ENCODE data around the gene C22orf23. TPM values are rescaled to one million over a fixed set of nuclear protein-coding genes. Genes with fewer than 3 reads are reported as not detected.

C22orf23 gene
- total RNA-seq, 1 donor from 2014 or later: not detected

DNA sequence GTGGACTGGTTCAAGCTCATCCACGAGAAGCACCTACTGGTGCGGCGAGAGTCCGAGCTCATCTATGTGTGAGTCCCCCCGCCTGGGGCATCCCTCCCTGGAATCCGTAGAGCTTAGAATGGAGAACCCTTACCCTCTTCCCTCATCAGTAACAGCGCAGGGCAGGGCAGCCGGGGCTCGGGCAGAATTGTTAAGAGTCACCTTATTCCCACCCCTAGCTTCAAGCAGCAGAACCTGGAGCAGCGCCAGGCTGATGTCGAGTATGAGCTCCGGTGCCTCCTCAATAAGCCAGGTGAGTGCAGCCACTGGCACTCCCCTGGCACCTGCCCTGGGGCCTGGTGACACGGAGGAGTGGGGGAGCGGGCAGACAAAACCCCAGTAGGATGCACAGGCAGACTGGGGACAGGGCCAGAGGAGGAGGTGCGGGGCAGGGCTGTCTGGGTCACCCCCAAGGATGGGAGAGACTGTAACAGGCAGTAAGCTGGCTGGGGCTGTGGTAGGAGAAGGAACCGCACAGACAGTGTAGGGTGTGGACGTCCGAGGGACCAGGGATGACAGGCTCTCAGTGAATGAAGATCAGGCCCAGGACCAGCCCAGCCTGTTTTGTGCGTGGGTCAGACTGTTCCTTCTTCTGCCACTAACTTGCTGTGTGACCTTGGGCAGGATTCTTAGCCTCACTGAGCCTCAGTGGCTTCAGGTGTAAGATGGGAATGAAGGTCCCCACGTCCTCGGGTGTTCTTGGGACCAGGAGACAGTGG, 20.4 kb downstream of the C22orf23 start:
- H3K4me2 ChIP-seq (ENCODE audit: low read length): peak overlapping the region; percentile 65
- DNase-seq (ENCODE audit: low read depth) (no peak), FAIRE-seq (no peak)
- H2AFZ ChIP-seq (ENCODE audit: low read depth, low read length): no peak overlapping the region
- H3K79me2 ChIP-seq (ENCODE audit: insufficient read depth, low read length): peaks cover 13% of the 10 kb centered on the region
- no peaks in the 10 kb centered on the region for H3K27me3 ChIP-seq (ENCODE audit: insufficient read depth, low read length)
- peak overlapping the region; percentile 60 for H3K27ac ChIP-seq (ENCODE audit: low read depth, low read length)
- no peak overlapping the region for H3K4me3 ChIP-seq (ENCODE audit: insufficient read depth, low read depth, low read length)
- no peak overlapping the region for H3K9ac ChIP-seq (ENCODE audit: low read length)
- peaks cover 20% of the 10 kb centered on the region for H3K4me1 ChIP-seq (ENCODE audit: insufficient read depth, low read length)
- peak overlapping the region; percentile 88 for H3K27ac Mint-ChIP-seq (ENCODE audit: unreplicated experiment)
- H3K9me3 ChIP-seq (ENCODE audit: insufficient read depth, low read depth, low read length): no peaks in the 10 kb centered on the region
- H3K9me3 Mint-ChIP-seq (ENCODE audit: unreplicated experiment): no peaks in the 10 kb centered on the region
- TF ChIP-seq, protein P1, sequence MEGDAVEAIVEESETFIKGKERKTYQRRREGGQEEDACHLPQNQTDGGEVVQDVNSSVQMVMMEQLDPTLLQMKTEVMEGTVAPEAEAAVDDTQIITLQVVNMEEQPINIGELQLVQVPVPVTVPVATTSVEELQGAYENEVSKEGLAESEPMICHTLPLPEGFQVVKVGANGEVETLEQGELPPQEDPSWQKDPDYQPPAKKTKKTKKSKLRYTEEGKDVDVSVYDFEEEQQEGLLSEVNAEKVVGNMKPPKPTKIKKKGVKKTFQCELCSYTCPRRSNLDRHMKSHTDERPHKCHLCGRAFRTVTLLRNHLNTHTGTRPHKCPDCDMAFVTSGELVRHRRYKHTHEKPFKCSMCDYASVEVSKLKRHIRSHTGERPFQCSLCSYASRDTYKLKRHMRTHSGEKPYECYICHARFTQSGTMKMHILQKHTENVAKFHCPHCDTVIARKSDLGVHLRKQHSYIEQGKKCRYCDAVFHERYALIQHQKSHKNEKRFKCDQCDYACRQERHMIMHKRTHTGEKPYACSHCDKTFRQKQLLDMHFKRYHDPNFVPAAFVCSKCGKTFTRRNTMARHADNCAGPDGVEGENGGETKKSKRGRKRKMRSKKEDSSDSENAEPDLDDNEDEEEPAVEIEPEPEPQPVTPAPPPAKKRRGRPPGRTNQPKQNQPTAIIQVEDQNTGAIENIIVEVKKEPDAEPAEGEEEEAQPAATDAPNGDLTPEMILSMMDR (IDR thresholded peaks at IDR 0.05; ENCODE audit: insufficient read depth, low read depth, low read length): no peak
- TF ChIP-seq EZH2 (IDR thresholded peaks at IDR 0.05; ENCODE audit: insufficient read depth, low read length): no peak
- H3K4me3 Mint-ChIP-seq (ENCODE audit: unreplicated experiment): peak overlapping the region; percentile 57
- peaks cover 21% of the 10 kb centered on the region for H3K4me1 Mint-ChIP-seq (ENCODE audit: low read depth, unreplicated experiment)
- peaks cover 15% of the 10 kb centered on the region for H3K36me3 ChIP-seq (ENCODE audit: insufficient read depth, low read length)
- H3K36me3 Mint-ChIP-seq (ENCODE audit: low read depth, unreplicated experiment): peaks cover 24% of the 10 kb centered on the region
- no peaks in the 10 kb centered on the region for H3K27me3 Mint-ChIP-seq (ENCODE audit: low read depth, unreplicated experiment)
- peaks cover 67% of the 10 kb centered on the region for H4K20me1 ChIP-seq (ENCODE audit: insufficient read depth, low read length)

DNA sequence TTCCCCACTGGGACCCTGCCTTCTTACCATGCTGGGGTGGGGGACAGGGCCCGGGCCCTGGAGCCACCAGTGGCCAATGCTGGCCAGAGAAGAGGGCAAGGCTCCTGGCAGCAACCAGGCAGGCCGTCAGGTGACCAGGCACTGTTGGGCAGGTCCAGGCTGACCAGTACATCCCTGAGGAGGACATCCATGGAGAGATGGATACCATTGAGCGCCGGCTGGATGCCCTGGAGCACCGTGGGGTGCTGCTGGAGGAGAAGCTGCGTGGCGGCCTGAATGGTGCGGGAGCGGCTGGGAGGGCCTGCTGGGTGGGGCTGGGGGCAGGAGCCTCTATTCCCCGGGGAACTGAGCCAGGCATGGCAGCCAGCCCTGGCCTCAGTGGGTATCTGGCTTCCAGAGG, 21.0 kb downstream of the C22orf23 start:
- FAIRE-seq (no peak), DNase-seq (ENCODE audit: low read depth) (no peak)
- Histone ChIP-seq H3K36me3 (ENCODE audit: insufficient read depth, low read length) (peaks cover 12% of the 10 kb centered on the region), H3K27me3 (ENCODE audit: insufficient read depth, low read length) (no peaks in the 10 kb centered on the region), H2AFZ (ENCODE audit: low read depth, low read length) (no peak overlapping the region), H3K4me1 (ENCODE audit: insufficient read depth, low read length) (peaks cover 20% of the 10 kb centered on the region), H3K27ac (ENCODE audit: low read depth, low read length) (no peak overlapping the region), H3K79me2 (ENCODE audit: insufficient read depth, low read length) (peaks cover 13% of the 10 kb centered on the region), H3K4me3 (ENCODE audit: insufficient read depth, low read depth, low read length) (no peak overlapping the region), H3K9ac (ENCODE audit: low read length) (no peak overlapping the region), H3K4me2 (ENCODE audit: low read length) (no peak overlapping the region), H3K9me3 (ENCODE audit: insufficient read depth, low read depth, low read length) (no peaks in the 10 kb centered on the region), H4K20me1 (ENCODE audit: insufficient read depth, low read length) (peaks cover 62% of the 10 kb centered on the region)
- Mint-ChIP-seq H3K27ac (ENCODE audit: unreplicated experiment) (no peak overlapping the region), H3K36me3 (ENCODE audit: low read depth, unreplicated experiment) (peaks cover 20% of the 10 kb centered on the region), H3K9me3 (ENCODE audit: unreplicated experiment) (no peaks in the 10 kb centered on the region), H3K27me3 (ENCODE audit: low read depth, unreplicated experiment) (no peaks in the 10 kb centered on the region), H3K4me1 (ENCODE audit: low read depth, unreplicated experiment) (peaks cover 21% of the 10 kb centered on the region), H3K4me3 (ENCODE audit: unreplicated experiment) (no peak overlapping the region)
- TF ChIP-seq, protein P1 (IDR thresholded peaks at IDR 0.05; ENCODE audit: insufficient read depth, low read depth, low read length): no peak
- TF ChIP-seq EZH2 (IDR thresholded peaks at IDR 0.05; ENCODE audit: insufficient read depth, low read length): no peak

DNA sequence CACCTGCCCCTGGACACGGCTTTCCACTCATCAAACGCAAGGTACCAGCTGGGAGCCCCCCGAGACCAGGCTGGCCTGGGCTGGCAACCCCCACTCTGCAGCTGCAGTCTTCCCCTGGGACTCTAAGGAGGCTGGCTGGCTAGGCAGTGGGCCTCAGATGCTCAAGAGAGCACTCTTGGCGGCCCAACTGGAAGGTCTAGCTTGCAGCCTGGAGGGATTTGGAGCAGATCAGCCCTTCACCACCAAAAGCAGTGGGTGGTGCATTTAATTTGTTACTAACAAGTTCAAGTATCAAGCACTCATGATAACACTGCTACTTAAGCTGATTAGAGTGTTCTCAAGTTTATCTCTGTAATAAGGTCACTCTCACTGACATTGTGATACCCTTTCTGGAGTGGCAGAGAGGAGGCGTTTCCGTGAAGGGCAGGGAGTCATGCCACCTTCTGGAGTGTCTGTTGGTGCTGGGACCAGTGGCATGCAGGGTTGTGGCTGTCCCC, 21.5 kb downstream of the C22orf23 start:
- H3K9me3 ChIP-seq (ENCODE audit: insufficient read depth, low read depth, low read length): no peaks in the 10 kb centered on the region
- no peak overlapping the region for H3K4me2 ChIP-seq (ENCODE audit: low read length)
- no peaks in the 10 kb centered on the region for H3K27me3 Mint-ChIP-seq (ENCODE audit: low read depth, unreplicated experiment)
- no peak overlapping the region for H2AFZ ChIP-seq (ENCODE audit: low read depth, low read length)
- peaks cover 12% of the 10 kb centered on the region for H3K36me3 ChIP-seq (ENCODE audit: insufficient read depth, low read length)
- peaks cover 20% of the 10 kb centered on the region for H3K4me1 ChIP-seq (ENCODE audit: insufficient read depth, low read length)
- peaks cover 21% of the 10 kb centered on the region for H3K4me1 Mint-ChIP-seq (ENCODE audit: low read depth, unreplicated experiment)
- DNase-seq (ENCODE audit: low read depth) (no peak), FAIRE-seq (no peak)
- H3K9me3 Mint-ChIP-seq (ENCODE audit: unreplicated experiment): no peaks in the 10 kb centered on the region
- no peak overlapping the region for H3K4me3 Mint-ChIP-seq (ENCODE audit: unreplicated experiment)
- H3K4me3 ChIP-seq (ENCODE audit: insufficient read depth, low read depth, low read length): no peak overlapping the region
- H3K27ac Mint-ChIP-seq (ENCODE audit: unreplicated experiment): no peak overlapping the region
- H3K27ac ChIP-seq (ENCODE audit: low read depth, low read length): no peak overlapping the region
- peaks cover 20% of the 10 kb centered on the region for H3K36me3 Mint-ChIP-seq (ENCODE audit: low read depth, unreplicated experiment)
- no peak overlapping the region for H3K9ac ChIP-seq (ENCODE audit: low read length)
- peaks cover 62% of the 10 kb centered on the region for H4K20me1 ChIP-seq (ENCODE audit: insufficient read depth, low read length)
- peaks cover 13% of the 10 kb centered on the region for H3K79me2 ChIP-seq (ENCODE audit: insufficient read depth, low read length)
- TF ChIP-seq EZH2 (IDR thresholded peaks at IDR 0.05; ENCODE audit: insufficient read depth, low read length): no peak
- TF ChIP-seq, protein P1 (IDR thresholded peaks at IDR 0.05; ENCODE audit: insufficient read depth, low read depth, low read length): no peak
- H3K27me3 ChIP-seq (ENCODE audit: insufficient read depth, low read length): no peaks in the 10 kb centered on the region

Measured in astrocyte (in vitro differentiated cells and primary cell).